HG02642 (cell line): ENCODE measurements around the gene SHROOM1.
"Not testable (repeated sequence)": the region's sequence is repeated elsewhere in the genome, so short reads cannot be mapped to it uniquely, and the experiment has no call there.

Source experiments
- ATAC-seq: cut with Tn5 transposase; IDR thresholded peaks from one replicate; pipeline ENCODE4 v1.9.1; 2021; ENCODE audit warnings: mild to moderate bottlenecking; ENCODE audit not compliant: unreplicated experiment, poor library complexity

The SHROOM1 gene

DNA sequence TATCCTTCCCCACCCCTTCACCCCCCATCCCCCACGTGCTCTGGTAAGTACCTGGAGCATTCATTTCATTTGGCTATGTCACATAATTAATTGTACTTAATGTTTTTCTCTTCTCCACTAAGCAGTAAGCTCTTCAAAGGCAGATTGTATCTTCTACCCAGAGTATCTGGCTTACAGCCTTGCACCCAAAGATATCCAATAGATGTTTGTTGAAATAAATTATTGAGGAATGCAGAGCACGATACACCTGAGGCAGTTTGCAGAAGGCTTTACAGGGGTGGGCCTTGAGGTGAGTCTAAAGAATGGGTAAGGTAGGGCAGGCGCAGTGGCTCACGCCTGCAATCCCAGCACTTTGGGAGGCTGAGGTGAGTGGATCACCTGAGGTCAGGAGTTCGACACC is 19.8 kb downstream of the SHROOM1 start:
- ATAC-seq = no peak

DNA sequence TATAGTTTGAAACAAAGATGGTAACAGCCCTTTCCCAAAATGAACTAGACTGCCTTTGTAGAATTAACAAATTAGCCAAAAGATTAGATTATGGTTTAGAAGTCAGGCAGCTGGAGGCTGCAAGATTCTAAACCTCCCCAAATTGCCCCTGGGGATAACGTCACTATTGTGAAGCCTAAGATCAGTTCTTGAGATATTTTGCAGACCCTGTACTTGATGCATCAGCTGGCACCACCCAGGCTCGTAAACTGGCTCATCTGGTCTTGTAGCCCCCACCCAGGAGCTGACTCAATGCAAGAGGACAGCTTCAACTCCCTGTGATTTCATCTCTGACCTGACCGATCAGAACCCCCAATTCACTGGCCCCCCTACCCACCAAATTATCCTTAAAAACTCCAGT is 21.6 kb downstream of the SHROOM1 start:
- ATAC-seq = no peak

DNA sequence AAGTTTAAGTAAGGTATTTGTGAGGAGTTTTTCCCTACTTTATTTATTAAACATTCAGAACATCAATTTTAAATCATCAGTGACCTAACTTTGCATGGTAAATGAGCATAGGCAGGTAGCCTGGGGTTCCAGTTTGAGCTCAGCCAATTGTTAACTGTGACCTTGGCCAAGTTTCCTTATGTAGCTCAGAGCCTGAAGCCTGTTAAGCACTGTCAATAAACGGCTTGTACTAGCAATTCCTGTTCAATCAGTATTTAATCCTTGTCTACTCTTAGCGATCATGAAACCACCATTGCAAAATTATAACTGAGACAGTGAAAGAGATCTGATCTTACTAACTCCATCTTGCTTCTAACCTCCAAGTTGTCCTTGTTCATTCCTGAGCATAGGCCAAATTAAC is 22.0 kb downstream of the SHROOM1 start:
- ATAC-seq = no peak

DNA sequence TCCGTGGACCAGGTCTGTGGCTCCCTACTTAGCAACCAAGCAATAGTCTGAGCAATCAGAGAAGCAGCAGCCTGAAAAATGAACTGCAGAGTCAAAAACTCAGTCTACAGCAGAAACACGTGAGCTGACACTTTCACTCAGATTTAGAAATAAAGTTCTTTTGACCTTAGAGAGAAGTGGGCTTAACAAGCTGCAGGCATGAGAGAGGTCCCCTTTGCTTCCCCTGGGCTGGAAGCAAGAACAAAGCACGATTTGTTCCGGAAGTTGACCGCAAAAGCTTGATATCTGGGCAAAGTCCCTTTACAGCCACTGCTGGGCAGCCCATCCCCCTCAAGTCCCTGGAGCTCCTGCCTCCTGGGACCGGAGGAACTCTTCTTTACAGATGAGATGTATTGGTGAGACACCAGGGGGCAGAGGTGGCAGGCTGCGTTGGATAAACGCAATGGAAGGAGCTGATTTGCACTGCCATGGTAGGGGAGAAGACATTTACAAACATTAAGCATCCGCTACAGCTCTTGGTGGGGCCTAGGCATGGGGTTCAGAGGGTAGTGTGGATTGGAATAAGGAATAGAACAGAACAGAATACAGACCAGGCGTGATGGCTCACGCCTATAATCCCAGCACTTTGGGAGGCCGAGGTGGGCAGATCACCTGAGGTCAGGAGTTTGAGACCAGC is 23.1 kb downstream of the SHROOM1 start:
- no peak for ATAC-seq

DNA sequence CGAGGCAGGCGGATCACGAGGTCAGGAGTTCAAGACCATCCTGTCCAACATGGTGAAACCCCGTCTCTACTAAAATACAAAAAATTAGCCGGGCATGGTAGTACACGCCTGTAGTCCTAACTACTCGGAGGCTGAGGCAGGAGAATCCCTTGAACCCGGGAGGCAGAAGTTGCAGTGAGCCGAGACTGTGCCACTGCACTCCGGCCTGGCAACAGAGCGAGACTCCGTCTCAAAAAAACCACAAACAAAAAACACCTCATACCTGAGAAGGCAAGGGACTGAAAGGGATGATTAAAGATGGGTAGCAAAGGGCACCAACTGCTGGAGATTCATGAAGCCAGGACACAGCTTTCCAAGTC is 23.7 kb downstream of the SHROOM1 start:
- not testable (repeated sequence) for ATAC-seq

DNA sequence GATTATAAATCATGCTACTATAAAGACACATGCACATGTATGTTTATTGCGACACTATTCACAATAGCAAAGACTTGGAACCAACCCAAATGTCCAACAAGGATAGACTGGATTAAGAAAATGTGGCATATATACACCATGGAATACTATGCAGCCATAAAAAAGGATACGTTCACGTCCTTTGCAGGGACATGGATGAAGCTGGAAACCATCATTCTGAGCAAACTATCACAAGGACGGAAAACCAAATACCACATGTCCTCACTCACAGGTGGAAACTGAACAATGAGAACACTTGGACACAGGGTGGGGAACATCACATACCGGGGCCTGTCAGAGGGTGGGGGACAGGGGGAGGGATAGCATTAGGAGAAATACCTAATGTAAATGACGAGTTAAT is 24.6 kb downstream of the SHROOM1 start:
- not testable (repeated sequence) for ATAC-seq

DNA sequence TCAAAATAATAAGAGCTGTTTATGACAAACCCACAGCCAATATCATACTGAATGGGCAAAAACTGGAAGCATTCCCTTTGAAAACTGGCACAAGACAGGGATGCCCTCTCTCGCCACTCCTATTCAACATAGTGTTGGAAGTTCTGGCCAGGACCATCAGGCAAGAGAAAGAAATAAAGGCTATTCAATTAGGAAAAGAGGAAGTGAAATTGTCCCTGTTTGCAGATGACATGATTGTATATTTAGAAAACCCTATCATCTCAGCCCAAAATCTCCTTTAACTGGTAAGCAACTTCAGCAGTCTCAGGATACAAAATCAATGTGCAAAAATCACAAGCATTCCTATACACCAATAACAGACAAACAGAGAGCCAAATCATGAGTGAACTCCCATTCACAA is 26.2 kb downstream of the SHROOM1 start:
- ATAC-seq = not testable (repeated sequence)

DNA sequence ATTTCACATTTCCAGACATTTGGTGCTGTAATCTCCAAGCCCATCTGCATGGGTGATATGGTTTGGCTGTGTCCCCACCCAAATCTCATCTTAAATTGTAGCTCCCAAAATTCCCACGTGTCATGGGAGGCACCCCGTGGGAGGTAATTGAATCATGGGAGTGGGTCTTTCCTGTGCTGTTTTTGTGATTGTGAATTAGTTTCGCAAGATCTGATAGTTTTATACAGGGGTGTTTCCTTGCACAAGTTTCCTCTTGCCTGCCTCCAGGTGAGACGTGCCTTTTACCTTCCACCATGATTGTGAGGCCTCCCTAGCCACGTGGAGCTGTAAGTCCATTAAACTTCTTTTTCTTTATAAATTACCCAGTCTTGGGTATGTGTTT is 27.8 kb downstream of the SHROOM1 start:
- ATAC-seq = not testable (repeated sequence)

DNA sequence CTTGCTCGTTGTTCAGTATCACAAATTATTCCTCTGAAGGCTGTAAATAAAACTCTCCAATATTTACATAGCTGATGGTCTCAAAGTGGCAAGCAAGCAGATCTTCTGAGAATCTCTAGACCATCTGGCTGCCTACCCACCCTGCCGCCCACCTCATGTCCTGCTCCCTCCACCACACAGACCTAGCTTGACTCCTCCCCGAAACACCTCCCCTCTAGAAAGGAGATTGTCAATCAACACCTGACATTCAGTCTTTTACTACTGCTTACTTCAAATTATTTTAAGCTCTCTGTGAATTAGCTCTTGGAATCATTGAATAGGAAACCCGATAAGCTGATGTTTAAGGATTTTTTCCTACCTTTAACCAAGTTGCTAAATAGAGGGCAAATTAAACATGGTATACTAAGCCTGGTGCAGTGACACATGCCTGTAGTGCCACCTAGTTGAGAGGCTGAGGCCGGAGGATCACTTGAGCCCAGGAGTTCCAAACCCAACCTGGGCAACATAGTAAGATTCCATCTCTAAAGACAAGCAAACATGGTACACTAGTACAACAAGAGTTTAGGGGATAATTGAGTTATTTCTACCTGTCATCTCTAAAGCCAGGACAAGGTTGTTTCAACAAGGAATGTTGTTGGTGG is 28.3 kb downstream of the SHROOM1 start:
- ATAC-seq = no peak

DNA sequence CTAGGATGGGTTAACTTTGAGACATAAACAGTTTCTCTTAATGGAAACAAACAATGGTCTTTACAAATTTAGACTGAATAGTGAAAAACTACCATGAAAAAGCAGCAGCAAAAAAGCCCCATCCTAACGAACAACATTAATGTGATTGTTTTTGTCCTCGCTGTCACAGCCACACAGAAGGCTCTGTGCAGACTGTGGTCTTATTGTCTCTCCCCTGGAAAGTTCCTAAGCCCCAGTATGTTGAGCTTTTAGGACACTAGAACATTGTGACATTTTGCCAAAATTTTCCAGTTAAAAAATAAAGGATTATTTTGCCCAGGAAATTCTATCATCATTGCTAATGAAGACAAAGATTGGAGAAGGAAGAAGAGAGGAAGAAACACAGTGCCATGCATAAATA is 29.9 kb downstream of the SHROOM1 start:
- no peak for ATAC-seq

DNA sequence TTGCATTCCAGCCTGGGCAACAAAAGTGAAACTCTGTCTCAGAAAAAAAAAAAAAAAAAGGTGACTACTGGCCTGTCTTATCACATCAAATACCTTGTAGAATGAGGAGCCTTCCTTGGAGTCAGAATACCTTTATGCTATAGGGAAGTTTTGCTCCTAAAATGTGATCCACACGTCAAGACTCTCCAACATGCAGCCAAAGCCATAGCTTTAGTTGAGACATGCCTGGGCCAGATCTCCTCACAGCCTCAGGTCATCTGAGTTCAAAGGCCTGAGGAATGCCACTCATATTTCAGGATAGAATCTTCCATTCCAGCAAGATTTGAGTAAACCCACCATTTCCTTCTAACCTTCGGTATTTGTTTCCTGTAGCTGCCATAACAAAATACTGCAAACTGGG is 31.1 kb downstream of the SHROOM1 start:
- ATAC-seq = no peak

DNA sequence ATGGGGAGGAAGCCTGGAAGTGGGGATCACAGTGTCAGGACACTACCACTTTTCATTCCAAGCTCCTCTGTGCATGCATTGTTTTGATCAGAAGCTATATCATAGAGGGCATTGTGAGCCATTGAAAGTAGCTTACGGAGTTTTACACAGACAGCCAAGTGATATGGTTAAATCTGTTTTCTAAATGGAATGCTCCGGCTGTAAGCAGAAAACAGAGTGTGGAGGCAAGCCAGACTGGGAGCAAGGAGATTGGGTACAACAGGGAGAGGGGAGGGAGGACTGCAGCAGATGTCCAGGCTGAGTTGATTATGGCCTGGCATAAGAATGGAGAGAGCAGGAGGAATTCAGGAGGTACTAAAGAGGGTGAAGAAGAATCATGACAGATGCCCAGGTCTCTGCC is 32.8 kb downstream of the SHROOM1 start:
- no peak for ATAC-seq

DNA sequence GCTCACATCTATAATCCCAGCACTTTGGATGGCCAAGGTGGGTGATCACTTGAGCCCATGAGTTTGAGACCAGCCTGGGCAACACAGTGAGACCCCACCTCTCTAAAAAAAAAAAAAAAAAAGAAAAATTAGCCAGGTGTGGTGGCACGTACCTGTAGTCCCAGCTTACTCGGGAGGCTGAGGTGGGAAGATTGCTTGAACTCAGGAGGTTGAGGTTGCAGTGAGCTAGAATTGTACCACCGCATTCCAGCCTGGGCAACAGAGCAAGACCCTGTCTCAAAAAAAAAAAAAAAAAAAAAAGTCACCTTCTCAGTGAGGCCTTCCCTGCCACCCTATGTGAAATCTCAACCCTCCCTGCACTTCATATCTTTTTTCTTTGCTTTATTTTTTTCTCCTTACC is 39.4 kb downstream of the SHROOM1 start:
- no peak for ATAC-seq

DNA sequence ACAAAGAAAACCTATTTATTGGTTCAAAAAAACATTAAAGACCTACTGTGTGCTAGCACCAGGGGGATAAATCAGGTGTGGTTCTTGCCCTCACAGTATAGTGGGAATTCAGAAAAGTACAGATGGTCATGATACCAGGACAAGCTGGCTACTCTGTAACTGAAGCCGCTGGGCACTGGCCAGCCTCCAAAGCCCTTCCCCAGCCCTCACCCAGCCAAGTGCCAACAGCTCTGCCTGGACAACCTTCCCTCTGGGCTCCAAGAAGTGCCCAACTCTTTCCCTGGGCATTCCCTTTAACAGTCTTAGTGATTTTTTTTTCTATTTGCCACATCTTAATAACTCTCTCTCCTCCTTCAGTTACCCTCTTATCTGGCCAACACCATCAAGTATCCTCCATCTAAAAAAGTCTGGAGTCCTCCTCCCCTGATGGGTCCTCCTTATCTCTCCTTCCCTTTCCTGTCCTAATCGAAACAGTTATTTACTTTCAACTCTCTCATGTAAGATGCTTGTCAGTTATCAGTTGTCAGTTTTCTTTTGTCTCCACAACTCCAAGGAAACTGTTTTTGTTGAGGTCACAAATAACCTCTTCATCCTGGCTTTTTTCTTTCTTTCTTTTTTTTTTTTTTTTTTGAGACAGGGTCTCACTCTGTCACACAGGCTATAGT is 40.1 kb downstream of the SHROOM1 start:
- ATAC-seq = no peak

DNA sequence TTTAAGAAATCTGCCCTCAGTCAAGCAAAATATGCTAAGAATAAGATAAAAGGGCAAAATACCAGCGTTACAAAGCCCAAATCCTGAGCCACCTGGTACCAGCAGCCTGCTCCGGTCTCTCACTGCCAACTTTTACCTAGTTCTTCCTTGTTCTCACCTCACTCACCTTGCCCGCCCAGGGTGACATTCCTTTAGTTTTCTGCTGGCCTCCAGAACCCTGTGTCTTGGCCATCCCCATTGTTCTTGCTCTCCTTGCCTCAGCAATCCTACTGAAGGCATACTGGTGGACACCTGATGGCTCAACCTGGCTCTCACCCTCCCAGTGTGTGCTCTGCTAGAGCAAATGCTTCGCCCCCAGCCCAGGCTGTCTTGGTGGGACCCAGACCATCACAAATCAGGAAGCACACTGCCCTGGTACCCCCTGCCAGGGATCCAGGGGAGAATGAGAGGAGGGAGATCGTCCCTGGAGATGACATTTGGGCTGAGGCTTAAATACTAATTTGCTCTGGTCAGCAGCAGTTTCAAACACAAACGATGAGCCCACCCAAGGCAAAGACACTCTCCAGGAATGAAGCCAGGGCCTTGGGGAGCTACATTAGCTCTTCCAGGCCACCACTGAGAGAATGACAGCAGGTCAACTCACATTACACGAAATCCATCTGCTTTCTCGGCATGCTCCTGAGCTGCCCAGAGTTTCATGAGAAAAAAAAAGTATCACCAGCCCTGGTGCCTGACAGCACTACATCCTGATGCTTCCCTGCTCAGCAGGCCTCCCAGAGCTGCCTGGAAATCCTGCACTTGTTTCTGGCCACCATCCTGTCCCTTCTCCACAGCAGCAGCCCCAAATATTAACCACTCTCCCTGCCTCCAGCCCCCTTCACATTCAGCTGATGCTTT is 41.2 kb downstream of the SHROOM1 start:
- ATAC-seq = no peak

DNA sequence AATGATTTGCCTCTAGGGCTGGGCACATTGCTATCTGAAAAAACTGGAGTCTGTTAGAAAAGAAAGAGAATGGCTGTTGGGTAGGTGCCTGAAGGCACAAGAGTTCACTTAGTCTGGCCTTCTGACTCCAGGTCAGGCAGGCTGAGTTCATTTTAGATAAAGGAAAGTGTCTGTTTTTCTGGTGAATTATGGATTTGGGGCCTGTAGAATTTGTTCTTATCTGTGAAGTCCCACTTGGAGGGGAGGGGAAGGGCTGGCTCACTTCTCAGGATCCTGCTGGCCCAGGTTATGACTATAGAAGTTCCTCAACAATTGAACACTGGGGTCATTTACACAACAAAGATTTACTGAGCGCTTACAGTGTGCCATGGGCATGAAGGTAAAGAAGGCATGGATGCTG is 41.9 kb downstream of the SHROOM1 start:
- no peak for ATAC-seq

DNA sequence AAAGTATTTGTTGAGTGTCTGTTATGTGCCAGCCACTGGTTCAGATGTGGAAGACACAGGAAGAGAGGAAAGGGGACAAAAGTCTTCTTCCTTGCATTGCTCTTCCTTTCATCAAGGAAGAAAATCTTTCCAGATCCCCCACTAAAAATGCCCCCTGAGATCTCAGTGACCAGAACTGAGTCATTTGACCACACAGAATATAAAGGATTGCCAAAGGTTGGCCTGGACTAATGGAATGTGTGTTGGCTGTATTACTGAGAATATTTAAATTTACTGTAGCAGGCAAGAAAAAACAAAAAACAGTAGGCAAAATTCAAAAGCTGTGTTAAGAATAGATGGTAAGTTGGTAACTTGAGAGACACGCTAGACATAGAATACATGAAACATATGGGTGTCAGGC is 43.4 kb downstream of the SHROOM1 start:
- ATAC-seq = no peak

DNA sequence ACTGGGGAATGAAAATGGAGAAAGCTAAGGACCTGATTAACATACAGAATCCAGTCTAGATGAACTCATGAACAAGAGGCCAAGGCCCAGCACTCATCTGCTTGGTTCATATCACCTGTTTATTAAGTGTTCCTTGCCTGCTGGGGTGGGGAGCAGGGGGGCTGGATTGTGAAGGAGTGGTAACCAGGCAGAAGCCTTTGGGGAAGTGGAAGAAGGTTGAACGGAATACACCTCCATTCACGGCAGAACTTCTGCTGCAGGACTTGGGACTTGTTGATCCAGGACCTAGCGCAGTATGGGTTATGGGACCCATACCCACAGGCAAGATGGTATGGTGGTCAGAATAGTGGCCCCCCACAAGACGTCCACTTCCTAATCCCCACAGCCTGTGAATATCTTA is 44.6 kb downstream of the SHROOM1 start:
- ATAC-seq = no peak

DNA sequence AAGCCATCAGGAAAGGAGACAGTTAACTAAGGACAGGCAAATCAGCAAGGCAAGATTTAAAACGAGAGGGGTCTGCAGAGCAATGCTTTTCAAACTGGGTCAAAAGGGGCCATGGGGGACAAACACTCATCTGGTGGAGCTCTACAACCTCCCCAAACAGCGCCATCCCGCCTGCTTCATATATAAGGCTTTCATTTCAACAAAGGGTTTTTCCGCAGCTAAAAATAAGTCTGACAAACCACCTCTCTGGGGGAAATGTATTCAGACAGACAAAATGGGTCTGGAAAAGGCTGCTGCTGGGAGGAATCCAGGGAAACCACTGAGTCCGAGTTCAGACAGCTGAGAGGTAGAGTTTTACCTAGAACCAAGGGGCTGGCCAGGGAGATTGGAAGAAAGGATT is 45.1 kb downstream of the SHROOM1 start:
- ATAC-seq = no peak

DNA sequence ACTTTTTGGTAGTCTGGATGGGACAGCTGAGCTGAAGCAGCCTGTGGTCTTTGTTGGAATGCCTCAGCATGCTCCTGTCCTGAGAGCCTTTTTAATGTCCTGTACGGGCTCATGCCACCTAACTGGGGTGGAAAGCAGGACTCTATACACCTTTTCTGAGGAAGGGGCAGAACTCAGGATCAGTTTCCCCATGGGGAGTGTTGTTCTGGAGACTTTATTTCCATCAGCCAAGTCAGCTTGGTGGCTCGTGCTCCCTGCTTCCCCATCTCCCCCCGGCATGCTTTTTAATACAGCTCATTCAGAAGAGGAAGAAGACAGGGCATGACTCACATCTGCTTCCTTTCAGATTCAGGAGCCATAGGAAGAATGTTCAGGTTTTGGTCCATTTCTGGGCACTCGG is 48.3 kb downstream of the SHROOM1 start:
- no peak for ATAC-seq

DNA sequence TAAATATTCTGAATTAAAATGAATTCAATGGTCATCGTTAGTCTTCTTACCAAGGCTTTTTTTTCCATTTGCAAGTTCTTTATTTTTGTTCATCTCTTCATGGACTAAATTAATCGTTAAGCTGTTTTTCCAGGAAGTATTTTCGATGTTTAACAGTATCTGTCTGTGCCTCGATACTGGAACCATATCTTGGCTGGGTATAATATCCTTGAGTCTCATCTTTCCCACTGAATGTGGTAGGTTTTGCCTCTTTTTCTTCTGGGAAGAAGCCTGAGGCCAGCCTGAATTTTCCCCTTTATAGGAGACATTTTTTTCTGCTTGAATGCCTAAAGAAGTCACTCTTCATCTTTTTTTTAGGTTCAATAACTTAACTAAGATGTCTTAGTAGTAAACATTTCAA is 49.4 kb downstream of the SHROOM1 start:
- no peak for ATAC-seq
